ENCODE data around the gene FAM20B.

FAM20B gene

DNA sequence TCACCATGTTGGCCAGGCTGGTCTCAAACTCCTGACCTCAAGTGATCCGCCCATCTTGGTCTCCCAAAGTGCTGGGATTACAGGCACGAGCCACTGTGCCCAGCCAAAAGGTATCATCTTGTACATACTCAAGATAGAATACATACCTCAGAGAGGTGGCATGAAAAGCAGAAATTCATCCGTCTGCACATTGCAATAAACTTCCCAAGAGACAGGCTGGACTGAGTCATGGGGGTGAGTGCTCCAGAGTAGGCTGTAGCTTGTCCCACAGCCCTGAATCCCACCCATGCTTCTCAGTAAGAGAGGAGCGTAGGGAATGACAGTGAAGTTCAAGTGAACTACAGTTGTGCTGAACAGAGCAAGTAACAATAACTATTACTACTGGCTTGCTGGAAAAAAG, 75.9 kb downstream of the FAM20B start:
- TF ChIP-seq, protein P1, sequence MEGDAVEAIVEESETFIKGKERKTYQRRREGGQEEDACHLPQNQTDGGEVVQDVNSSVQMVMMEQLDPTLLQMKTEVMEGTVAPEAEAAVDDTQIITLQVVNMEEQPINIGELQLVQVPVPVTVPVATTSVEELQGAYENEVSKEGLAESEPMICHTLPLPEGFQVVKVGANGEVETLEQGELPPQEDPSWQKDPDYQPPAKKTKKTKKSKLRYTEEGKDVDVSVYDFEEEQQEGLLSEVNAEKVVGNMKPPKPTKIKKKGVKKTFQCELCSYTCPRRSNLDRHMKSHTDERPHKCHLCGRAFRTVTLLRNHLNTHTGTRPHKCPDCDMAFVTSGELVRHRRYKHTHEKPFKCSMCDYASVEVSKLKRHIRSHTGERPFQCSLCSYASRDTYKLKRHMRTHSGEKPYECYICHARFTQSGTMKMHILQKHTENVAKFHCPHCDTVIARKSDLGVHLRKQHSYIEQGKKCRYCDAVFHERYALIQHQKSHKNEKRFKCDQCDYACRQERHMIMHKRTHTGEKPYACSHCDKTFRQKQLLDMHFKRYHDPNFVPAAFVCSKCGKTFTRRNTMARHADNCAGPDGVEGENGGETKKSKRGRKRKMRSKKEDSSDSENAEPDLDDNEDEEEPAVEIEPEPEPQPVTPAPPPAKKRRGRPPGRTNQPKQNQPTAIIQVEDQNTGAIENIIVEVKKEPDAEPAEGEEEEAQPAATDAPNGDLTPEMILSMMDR (conservative IDR thresholded peaks at IDR 0.05) = no peak
- H3K27ac ChIP-seq = no peak overlapping the region

DNA sequence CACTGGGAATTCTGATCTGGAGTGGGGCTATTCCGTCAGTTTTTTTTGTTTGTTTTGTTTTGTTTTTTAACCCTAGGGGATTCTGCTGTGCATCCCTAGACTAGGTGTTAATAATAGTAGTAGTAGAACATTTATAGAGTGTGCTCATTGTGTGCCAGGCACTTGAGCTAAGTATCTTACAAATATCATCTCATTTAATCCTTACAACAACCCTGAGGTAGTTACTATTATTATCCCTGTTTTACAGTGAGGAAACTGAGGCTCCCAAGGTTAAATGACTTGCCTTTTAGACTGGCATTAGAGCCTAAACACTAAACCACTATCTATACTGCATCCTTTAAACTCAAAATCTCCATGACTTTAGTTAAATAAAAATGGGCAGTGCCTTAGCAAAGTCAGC, 78.3 kb downstream of the FAM20B start:
- TF ChIP-seq, protein P1 (conservative IDR thresholded peaks at IDR 0.05) = no peak
- no peak overlapping the region for H3K27ac ChIP-seq

DNA sequence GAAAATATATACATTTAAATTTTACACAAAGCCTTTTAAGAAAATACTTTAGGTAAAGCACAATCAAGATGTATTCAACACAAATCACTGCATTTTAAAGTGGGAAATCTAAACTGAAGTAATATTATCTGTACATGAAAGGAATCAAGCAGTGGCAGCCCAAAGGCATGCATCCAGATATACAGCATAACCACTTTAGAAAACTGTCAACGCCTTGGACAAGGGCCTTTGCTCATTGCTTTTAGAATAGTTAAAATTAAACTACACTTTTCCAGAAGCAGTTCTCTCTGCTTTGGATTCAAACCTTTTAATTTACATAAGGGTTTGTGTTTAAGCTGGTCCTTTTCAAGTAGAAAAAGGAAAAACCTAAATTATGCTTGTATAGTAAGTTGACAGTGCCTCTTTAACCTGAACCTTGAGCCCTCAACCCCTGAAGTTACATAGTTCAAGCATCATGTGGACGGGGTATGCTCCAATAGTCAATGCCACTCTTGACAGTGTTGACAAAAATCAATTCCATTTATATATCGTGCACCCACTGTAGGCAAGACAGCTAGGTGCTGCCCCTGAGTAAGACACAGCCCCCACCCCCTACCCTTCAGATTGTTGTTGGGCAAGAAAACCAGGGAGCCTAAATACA, 79.0 kb downstream of the FAM20B start:
- H3K27ac ChIP-seq = no peak overlapping the region
- TF ChIP-seq, protein P1 (conservative IDR thresholded peaks at IDR 0.05) = no peak

DNA sequence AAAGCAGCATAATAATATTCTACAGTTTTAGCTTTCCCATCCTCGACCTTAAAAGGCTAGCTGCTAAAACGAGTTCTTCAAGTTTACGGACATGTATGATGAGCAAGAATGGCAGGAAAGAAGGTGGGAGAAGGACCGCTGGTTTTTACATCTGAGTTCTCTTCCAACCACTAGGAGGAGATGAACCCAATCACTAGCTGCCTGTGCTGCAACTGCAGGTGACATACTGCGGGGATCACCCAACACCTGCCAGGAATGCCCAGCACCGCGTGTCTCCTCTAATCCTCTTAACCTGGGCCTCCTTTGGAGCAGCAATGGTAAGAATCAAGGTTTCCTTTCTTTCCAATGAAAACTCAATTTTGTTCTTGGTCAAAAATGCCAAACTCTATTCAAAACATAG, 79.7 kb downstream of the FAM20B start:
- no peak overlapping the region for H3K27ac ChIP-seq
- TF ChIP-seq, protein P1 (conservative IDR thresholded peaks at IDR 0.05) = peak; percentile 54

DNA sequence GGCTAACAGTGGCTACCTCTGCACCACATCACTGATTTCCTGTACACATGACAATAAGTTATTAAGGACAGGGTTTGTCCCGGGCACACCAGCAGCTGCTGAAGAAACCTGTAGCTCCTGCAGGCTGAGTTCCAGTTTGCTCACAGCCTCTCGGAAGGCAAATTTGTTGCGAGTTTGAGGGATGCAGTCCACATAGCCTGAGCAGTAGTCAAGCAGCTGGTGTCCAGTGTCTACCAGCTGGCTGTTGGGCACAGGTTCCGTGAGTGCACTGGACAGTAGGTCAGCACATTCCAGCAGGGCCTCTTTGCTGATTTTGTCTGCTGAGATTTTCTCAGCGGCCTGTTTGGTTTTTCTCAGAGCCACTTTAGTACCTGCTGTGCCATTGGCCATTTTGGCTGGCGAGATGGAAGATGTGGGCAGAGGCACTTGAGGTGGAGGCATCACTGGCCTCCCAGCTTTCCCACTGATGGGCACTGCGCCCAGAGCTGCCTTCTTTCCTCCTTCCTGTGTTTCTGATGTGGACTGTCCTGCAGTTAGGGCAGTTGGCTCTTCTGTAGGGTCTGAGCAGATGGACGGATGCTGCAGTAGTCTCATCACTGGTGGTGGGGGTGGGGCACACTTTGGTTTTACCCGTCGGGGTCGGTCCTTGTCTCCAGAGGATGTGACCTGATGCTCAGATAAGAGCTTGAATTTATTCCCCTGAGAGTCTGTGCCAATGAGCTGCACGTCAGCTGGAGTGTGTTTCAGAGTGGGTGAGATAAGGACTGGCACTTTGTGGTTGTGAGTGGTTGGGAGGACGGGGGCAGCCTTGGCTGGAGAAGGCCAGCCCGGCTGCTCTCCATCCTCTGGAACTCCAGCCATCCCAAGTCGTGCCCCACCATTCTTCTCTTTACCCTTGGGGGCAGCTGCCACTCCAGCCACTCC, 82.3 kb downstream of the FAM20B start:
- H3K27ac ChIP-seq = no peak overlapping the region
- TF ChIP-seq, protein P1 (conservative IDR thresholded peaks at IDR 0.05) = no peak

DNA sequence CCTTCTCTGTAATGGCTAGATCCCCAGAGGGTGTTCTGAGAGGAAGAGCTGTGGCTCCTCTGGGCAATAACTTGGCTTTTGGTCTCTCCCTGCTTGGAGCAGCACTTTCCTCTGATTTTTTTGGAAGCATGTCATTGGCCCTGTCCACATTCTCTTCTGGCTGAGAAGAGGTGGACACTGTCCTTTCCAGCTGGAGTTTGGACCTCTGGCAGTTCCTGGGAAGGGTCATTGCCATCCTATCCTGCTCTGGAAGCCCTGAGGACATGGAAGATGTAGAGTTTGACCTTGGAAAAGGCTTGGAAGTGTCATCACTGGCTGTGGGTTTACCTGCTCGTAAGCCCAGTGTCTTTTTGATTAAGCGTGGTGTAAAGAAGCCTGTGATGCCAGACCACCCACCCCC, 83.0 kb downstream of the FAM20B start:
- TF ChIP-seq, protein P1 (conservative IDR thresholded peaks at IDR 0.05) = no peak
- no peak overlapping the region for H3K27ac ChIP-seq

DNA sequence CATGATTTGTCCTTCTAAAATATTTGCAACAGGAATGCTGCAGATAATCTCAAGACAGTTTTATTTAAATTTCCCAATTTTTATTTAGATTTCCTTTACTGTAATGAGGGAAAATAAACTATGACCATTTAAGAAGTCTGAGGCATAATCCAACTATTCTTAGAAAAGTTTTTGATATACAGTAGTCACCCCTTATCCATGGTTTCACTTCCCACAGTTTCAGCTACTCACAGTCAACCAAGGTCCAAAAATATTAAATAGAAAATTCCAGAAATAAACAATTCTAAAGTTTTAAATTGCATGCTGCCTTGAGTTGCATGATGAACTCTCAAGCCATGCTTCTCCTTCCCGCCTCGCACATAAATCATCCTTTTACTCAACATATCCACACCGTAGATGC, 89.5 kb downstream of the FAM20B start:
- H3K27ac ChIP-seq = no peak overlapping the region
- TF ChIP-seq, protein P1 (conservative IDR thresholded peaks at IDR 0.05) = no peak
